Embryonic facial prominence (tissue), 1 donor: ENCODE results near the gene SLC5A1.
A peak's percentile ranks its signal among the peaks of the same experiment; 100 is the strongest.

ENCODE experiments used
- DNase-seq: peaks from one replicate; pipeline ENCODE4 v3.0.0-alpha.2; 2016; ENCODE audit errors: extremely low spot score

The SLC5A1 gene

GRCh38 chr22:32050678-32051515, 7.8 kb downstream of the SLC5A1 start:
- no peak for DNase-seq

- no peak for DNase-seq
Observed at GRCh38 chr22:32052244-32052643, 9.2 kb downstream of the SLC5A1 start.

DNA sequence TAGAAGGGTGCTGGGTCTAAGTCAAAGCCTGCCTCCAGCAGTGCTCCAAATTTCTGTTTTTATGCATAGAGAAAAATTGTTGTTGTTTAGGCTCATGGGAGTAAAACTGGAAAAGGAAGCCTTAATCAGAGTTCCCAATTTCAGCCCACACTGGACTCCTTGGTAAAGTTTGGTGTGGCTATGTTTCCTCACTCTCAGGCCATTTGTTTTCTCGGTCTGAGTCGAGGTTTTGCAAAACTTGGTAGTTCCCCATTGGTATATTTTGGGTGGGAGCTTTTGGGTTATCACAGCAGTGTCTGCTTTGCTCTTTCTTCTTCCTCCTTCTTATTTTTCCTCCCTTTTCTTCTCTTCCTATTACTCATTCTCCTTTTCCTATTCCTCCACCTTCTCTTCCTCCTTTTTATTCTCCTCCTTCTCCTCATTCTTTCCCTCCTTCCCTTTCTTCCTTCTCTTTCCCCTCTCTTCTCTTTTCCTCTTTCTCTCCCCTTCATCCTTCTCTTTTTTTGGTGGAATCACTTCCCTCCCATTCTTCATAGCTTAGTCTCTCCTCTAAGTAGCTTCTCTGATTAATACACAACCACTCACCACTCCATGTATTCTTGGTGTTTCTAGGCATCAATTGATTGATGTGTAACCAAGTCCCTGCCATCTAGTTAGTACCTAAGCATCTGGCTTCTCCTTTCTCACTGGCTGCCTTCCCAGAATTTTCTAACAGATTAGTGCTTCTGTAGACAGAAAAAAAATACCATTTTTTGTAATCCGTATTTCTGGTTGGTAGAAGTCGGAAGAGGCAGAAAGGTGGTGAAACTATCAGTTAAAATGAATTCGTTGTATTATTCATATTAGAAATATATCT, 10.1 kb downstream of the SLC5A1 start:
- DNase-seq: no peak

GRCh38 chr22:32055069-32055468, 12.0 kb downstream of the SLC5A1 start:
- DNase-seq: no peak

GRCh38 chr22:32058656-32059260, 15.7 kb downstream of the SLC5A1 start:
- peak; percentile 19 for DNase-seq

- DNase-seq: no peak
Observed at GRCh38 chr22:32059426-32059825, 16.4 kb downstream of the SLC5A1 start.

- DNase-seq: no peak
Observed at GRCh38 chr22:32063701-32064100, 20.6 kb downstream of the SLC5A1 start.

DNA sequence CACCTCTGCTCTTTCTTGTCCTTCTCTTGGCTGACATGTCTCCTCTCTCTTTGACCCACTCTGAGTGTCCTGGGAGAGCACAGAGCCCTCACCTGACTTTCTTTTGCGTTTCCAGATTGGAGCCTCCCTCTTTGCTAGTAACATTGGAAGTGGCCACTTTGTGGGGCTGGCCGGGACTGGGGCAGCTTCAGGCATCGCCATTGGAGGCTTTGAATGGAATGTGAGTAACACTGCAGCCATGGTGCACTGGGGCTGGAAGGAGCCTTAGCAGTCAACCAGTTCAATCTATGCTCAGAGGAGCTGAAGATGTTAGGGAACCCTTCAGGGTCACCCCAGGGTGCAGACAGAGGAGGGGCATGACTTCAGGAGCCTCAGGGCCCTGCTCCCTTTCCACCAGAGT, 23.8 kb downstream of the SLC5A1 start:
- DNase-seq: no peak

- DNase-seq: no peak
Observed at GRCh38 chr22:32067613-32068012, 24.6 kb downstream of the SLC5A1 start.

DNA sequence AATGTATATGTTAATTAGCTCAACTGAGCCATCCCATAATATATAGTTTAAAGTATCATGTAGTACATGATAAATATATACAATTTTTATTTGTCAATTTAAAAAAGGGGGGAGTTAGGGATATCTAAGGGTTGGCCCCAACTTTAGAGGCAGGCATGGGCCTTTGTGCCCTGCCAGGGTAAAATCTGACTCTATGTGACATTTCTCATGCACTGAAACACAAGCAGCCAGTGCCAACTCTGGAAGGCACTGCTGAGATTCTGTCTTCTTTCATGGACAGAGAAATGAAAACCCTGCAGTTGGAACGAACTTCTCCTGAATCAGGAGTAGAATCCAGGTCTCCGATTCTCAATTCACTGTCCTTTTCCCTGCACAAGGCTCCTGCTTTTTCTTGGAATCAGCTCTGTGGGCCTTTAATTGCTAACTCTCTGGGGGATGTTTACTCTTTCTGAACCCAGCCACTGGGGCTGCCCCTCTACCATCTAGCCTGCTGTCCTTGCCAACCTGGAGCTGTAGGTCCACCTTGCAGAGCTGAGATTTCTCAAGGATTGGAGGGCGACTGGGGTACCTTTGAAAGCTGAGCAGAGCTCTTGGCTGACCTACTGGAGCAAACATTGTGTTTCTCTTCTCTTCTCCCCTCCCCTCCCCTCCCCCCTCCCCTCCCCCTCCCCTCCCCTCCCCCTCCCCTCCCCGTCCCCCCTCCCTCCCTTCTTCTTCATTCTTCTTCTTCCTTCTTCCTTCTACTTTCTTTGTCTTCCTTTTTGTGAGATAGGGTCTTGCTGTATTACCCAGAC, 26.7 kb downstream of the SLC5A1 start:
- DNase-seq: no peak

- no peak for DNase-seq
Observed at GRCh38 chr22:32073262-32073661, 30.2 kb downstream of the SLC5A1 start.

DNA sequence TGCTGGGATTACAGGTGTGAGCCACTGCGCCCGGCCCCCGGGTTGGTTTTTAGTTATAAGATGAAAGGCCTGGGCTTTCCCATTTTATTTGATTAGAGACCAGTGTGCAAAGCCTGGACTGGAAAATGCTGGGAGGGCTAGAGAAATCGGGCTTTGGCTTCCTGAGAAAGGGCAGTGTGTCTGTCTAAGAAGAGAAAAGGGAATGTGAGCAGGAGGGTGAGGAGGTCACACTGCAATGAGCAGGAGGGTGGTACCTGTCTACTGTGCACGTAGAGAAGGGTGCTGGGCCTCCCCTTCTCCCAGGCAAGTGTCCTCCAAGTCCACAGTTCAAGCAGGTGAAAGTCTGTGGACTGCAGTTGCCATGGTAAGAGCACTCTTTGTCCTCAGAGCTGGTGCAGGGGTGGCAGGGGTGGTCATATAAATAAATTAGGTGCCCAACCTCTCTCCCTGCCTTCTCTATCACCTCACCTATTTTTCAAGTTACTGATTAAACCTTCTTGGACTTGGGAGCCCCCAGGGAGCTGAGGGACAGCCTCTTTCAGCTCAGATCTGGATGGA, 30.8 kb downstream of the SLC5A1 start:
- no peak for DNase-seq

DNA sequence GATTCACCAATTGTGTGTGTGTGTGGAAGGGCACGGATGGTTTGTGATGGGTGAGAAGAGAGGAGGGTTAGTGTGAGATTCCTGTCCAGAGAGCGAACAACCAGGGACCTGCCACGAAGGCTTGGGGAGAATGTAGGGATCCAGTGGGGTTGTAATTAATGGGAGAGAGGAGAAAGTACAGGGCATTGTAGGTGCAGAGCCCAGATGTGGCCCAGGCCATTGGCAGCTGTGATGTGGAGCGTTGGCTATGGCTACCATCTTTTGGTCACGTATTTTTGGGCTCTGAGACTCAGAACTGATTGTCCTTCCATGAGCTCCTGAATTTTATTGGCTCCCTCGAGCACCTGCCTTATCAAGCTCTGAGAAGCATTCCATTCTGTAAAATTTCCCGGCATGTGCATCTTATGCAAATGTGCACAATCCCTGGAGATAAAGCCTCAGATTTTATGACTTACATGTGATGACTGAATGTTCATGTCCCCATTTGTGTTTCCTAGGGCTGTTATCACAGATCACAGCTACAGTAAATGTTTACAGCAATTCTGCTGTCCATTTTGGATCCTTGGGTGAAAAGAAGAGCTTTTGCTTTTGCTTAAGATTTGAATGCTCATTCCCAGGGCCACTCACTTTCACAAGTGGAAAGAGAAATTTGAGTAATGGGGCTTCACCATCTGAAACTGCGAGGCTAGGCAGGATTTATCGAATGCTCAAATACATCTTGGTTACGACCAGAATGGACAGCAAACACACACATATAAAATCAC, 33.1 kb downstream of the SLC5A1 start:
- DNase-seq: no peak

- peak; percentile 9 for DNase-seq
Observed at GRCh38 chr22:32076761-32077084, 33.7 kb downstream of the SLC5A1 start.

DNA sequence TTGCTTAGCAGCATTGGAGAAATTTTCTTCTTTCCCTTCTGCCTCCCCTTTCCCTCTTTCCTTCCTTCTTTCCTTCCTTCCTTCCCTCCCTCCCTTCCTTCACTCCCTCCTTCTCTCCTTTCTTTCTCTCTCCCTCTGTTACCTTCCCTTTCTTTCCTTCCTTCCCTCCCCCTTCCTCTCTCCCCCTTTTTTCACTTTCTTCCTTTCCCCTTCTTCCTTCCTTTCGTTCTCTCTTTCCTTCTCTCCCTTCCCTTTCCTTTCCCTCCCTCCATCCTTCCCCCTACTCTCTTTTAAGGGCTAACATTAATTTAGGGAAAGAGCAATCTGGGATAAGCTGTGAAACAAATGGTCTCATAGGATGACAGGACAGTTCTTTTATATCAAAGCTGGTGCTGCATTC, 34.1 kb downstream of the SLC5A1 start:
- no peak for DNase-seq

GRCh38 chr22:32079130-32080089, 36.3 kb downstream of the SLC5A1 start:
- no peak for DNase-seq

- DNase-seq: no peak
Observed at GRCh38 chr22:32080904-32081303, 37.8 kb downstream of the SLC5A1 start.

DNA sequence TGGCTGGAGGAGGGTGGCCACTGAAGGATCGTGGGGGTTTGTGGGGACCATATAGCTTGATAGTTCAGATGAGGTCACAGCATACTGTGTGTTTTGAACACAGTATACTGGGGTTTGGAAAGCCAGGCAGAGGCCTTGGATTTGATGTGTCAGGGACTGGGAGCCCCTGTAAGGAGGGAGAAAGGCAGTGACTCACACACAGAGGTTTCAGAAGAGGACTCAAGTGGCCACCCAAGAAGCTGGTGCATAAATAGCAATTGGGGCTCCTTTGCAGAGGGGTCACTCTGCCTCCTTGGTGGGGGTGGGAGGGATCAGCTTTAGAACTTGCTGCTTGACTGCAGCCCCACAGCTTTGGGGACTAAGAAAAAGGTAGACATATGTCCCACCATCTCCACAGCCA, 39.3 kb downstream of the SLC5A1 start:
- DNase-seq: no peak

DNA sequence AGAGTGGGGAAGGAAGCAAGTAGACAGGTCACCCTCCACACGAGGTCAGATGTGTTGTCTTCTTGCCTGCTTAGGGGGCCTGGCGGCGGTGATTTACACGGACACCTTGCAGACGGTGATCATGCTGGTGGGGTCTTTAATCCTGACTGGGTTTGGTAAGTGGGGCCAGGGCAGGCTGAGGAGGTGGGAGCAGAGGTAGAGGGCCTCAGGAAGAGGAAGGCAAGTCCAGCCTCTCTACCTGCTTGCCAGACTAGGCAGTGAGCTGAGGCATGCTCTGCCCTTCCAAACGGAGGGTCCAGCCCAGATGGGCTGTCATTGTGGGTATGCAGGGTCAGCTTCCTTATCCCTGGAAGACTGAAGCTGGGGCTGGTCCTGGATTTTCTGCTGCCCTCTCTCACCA, 39.9 kb downstream of the SLC5A1 start:
- no peak for DNase-seq

DNA sequence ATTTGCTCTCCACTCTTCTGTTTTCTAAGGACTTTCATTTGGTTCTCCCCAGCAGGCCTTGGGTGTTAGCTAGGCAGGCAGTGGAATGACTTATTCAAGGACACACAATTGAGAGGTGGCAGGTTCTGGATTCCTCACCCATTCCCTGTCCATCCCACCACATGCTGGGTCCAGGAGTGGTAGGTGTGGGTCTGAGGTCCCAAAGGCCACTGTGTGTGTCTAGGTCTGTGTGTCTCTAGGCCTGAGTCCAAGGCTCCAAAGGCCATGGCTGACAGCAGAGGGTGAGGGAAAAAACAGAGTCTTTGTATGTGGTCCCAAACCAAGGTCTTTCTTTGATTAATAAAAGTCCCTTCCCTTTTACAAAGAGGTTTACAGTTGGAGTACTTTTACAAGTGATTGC, 40.8 kb downstream of the SLC5A1 start:
- no peak for DNase-seq
